Stimulated activated CD8-positive, alpha-beta memory T cell treated with anti-CD3 and anti-CD28 coated beads, Interleukin-2, amount 100 ng/mL, for 48 hours (primary cell): ENCODE results near the gene DET1.
"Not testable (repeated sequence)": the region's sequence is repeated elsewhere in the genome, so short reads cannot be mapped to it uniquely, and the experiment has no call there.

ENCODE experiments used
- DNase-seq, 2 donors: peaks; one replicate each; pipeline ENCODE4 v3.0.0-alpha.2; 2020; ENCODE audit warnings: low read depth in 2 of 2

The DET1 gene

DNA sequence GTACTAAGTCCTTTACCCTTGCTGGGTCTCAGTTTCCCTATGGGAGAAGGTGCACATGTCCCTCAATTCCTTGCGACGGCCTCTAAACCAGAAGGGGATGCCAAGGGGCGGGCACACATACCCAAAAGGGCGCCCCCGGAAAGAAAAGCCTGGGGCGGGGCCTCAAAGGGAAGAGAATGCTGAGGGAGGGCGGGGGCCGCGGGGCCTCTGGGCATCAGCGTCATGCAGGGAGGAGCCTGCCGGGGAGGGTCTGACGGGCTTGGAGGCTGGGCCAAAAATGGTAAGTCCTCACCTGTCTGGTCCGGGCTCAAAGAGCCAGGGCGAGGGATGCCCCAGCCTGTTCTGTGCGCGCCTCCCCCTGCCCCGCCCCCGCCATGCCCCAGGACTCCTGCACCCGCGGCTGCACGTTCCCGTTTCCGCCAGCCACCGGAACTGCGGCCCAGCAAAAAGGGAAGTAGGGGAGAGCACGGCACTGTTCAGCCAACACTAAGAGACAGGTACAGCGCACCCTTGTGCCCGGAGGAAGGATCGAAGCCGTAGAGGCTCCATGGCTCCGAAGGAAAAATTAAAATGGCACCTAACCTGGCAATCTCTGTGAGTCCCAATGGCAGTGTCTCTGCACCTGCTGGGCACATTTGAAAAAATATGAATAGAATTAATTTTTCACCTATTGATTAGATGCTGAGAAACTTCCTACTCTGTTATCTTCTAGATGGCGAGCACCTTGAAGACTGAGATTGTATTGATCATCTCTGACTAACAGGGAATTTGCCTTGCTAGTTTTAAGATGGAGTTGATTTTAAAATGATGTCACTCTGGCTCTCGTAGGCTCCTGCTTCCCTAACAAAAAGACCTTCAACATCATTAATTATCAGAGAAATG is at the start of gene DET1:
Gene DET1 (minus strand): TSS at position 434 of the 882 bp plus-strand sequence. CDS start 14,976 bp downstream, outside the sequence.
- DNase-seq = peak; percentile 90 to 92

DNA sequence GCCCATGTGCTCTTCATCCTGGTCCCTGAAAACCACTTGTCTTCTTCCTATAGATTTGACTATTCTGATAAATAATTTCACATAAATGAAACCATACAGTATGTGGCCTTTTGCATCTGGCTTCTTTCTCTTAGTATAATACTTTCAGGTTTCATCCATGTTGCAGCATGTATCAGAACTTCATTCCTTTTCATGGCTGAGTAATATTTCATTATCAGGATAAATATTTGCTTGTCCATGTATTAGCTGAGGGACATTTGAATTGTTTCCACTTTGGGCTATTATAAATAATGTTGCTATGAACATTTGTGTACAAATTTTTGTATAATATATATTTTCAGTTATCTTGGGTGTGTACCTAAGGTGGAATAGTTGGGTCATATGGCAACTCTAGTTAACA is 44.9 kb upstream of the DET1 start:
- no peak for DNase-seq

DNA sequence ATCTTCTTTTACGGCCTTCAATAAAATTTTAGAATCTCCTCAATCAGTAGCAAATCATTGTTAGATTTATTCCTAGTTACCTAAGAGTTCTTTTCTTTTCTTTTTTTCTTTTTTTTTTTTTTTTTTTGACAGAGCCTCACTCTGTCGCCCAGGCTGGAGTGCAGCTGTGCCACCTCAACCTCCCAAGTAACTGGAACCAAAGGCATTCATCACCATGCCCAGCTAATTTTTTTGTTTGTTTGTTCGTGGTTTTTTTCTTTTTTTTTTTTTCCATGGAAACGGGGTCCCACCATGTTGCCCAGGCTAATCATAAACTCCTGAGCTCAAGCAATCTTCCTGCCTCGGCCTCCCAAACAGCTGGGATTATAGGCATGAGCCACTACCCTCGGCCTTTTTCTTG is 44.3 kb upstream of the DET1 start:
- no peak for DNase-seq

DNA sequence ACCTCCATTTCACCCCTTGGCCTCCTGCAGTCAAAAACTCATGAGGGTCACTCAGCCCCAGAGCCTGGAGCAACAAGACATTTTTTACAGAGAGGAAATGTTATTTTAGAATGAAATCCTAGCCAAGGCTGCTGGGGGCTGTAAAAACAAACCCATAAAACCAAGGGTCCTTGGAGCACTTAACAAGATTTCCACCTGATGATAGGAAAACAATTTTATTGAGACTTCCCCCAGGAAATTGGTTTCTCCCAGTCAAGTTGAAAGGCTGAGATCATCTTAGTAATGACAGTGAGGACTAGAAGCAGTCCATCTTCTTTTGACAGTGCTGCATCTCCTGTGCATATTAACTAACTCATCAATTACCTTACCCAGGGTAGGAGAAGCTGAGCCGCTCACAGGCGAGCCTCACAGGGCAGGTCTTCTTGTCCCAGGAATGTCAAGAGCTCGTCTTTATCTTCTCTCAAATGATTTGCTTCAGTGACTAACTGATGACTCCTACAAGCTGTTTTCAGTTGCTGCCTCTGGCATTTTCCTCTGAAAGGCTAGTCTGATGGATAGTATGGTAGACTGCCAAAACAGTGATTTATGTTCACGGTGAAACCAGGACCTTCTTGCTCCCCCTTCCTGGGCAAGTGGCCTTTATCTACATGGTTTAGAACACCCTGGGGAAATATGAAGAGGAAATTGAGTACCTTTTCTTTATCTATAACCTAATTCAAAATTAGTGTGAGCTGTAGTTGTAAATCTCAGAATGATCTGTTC is 40.1 kb upstream of the DET1 start:
- DNase-seq = no peak

DNA sequence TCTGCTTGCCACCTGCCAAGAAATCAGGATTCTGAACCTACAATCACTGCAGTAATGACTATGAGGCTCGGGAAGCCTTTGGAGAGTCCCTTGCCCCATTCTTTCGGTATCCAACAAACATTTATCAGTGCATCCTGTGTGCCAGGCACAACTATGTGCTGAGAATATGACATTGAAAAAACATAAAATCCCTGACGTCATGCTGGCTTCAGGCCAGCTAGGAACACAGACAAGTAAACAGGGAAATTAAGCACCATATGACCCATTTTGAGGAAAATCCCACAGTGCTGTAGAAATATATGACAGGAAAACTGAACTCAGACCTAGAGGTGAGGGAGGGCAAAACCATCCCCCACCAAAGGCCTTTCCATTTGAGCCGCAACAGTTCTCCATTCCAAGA is 34.1 kb upstream of the DET1 start:
- no peak for DNase-seq

DNA sequence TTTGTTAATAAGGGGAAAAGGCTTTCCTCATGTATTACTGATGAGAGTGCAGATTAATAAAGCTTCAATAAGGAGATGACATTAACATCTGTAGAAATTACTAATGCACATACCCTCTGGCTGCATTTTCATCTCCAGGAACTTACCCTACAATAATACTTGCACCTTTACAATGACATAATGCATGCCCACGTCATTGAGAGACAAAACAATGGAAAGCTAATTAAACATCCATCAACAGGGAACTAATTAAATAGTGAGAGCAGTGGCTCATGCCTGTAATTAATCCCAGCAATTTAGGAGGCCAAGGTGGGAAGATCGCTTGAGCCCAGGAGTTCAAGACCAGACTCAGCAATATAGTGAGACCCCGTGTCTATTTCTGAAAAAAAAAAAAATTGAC is 32.8 kb upstream of the DET1 start:
- DNase-seq = no peak

DNA sequence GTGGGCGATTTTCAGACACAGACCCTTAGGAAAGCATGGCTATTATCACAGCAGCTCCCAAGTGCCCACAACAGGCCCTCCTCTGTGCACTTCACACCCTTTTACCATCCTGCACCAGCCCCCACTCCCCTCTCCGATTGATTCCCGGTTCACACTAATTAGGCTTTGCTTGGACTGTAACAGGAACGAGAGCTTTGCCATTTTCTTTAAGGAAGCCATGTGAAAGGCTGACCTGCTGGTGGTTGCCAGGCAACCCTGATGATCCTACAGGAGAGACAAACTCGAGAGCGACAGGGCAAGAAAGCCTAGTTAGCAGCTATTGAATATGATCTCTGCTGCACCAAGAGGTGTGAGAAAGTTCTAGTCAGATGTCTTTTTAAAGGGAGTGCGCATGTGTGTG is 28.2 kb upstream of the DET1 start:
- no peak for DNase-seq

DNA sequence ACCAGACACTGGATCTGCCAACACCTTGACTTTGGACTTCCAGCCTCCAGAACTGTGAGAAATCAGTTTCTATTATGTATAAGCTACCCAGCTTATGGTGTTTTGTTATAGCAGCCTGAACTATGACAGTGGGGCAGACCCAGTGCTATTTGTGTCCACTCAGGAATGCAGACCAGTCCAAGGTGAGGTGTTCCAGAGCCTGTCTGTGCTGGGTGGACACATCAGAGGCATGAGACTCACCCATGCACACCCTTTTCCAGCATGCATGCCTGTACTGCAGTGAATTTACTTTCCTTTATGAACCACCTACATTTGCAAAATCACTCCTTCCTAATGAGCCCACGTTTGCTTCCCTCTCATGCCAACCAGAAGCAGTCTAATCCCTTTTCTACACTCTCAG is 27.6 kb upstream of the DET1 start:
- no peak for DNase-seq

DNA sequence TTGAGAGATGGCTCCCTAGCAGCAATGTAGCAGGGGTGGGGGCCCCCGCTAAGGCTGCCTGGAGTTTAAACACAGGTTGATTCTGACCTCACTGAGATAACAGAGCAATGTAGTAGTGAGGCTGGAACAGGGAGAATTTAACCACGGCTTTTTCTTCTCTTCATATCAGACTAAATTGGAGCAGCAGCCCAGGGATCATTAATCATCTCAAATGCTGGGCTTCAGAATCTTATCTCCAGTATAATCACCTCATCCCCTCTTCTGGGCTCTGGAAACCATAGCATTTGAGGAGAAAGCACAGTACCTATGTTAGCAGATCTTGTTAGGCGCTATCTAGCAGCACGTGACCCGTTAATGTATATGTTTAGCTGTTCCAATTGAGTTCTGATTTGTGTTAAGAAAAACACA is 25.4 kb upstream of the DET1 start:
- no peak for DNase-seq

DNA sequence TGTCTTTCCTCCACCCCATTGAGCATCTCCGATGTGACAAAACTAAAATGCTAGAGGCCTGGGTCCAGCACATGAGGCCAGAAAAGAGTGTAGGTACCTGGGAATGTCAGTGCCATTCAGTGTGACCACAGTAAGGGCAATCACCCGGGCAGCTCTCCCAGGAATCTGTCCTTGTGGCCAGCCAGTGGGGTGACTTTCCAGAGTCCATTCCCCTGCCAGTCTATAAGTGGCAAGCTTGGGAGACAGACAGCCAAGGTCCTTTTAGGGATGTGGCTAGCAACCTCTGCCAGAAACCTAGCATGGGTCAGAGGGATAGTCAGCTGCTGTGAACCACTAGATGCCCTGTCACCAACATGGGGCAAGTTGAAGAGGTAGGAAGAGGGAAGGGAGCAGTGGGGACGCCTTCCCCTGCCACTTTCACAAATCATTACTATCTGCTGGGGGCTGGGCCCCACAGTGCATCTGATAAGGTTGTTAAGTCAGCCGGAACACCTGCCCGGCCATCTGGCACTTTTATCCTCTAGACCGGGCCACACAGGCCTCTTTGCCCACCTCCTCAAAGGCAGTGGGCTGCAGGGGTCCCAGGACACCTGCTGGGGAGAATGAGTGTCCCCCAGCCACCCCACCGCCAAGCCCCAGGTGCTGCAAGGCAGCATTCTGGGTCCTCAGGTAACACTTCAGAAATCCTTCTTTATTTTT is 24.8 kb upstream of the DET1 start:
- DNase-seq = no peak

DNA sequence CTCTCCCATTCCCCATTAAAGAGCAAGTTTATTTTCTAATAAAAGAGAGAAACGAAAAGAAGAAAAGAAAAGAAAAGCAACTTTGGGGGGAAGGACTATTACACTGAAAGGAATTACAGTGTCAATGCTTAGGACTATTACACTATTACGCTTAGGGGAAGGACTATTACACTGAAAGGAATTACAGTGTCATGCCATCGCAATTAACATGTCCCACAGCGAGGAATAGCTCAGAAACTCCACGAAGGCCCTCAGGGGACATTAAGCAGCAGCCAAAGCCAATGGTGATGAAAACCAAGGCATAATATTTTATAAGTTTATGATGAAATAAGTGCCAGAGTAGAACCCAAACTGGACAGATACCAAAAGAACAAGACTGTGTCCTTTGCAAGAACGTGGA is 22.1 kb upstream of the DET1 start:
- DNase-seq = no peak

DNA sequence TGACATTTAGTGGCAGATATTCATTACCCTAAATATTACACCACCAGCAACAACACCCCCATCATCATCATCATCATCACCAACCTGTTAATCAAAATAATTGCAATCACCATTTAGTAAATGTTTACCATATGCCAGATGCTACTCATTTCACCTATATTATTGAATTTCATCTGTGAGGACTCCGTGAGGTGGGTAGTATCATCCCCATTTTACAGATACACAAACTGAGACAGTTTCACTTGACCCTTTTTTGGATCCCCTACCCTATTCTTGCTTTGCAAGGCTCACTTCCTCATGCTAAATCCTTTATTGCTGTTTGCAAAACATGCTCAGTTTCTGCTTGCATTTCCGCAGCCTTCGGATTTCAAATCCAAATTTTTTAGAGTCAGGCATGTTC is 18.3 kb upstream of the DET1 start:
- DNase-seq = no peak

DNA sequence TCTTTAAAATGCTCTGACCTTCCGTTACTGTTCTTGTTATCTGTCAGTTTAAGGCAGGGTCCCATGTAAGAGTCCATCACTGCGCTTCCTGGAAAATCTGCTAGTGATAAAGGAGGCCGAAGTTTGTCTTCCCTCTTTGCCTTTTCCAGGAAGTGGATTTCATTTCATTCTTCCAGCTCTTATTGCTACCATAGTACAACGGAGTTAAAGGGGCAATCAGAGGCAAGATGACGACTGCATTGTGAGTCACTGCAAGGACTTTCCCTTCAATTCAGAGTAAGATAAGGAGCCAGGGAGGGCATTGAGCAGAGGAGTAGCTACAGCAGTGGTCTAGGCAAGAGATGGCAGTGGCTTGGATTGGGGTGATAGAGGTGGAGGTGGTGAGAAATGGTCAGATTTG is 17.2 kb upstream of the DET1 start:
- no peak for DNase-seq

DNA sequence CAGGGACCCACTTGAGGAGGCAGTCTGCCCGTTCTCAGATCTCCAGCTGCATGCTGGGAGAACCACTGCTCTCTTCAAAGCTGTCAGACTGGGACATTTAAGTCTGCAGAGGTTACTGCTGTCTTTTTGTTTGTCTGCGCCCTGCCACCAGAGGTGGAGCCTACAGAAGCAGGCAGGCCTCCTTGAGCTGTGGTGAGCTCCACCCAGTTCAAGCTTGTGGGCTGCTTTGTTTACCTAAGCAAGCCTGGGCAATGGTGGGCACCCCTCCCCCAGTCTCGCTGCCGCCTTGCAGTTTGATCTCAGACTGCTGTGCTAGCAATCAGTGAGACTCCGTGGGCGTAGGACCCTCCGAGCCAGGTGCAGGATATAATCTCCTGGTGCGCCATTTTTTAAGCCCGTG is 13.1 kb upstream of the DET1 start:
- not testable (repeated sequence) for DNase-seq

DNA sequence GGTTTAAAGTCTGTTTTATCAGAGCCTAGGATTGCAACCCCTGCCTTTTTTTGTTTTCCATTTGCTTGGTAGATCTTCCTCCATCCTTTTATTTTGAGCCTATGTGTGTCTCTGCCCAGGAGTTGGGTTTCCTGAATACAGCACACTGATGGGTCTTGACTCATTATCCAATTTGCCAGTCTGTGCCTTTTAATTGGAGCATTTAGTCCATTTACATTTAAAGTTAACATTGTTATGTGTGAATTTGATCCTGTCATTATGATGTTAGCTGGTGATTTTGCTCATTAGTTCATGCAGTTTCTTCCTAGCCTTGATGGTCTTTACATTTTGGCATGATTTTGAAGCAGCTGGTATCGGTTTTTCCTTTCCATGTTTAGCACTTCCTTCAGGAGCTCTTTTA is 11.5 kb upstream of the DET1 start:
- DNase-seq = not testable (repeated sequence)

DNA sequence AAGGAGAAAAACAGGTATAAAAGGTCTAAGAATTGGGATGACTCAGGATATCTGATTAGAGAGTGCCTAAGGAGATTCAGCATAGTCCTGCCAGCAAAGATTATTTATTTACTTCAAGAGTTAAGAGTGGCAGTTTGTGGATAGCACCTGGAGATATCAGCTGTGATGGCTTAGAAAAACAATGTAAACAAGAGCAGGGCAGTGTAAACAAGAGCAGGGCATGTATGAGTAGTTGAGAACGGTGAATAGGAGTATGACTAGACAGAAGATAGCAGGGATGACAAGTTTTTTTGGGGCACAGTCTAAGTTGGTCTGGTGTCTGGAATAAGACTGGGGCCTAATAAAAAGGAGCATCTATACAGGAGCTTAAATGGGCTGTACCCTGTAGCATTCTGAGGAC is 1.5 kb upstream of the DET1 start:
- not testable (repeated sequence) for DNase-seq

DNA sequence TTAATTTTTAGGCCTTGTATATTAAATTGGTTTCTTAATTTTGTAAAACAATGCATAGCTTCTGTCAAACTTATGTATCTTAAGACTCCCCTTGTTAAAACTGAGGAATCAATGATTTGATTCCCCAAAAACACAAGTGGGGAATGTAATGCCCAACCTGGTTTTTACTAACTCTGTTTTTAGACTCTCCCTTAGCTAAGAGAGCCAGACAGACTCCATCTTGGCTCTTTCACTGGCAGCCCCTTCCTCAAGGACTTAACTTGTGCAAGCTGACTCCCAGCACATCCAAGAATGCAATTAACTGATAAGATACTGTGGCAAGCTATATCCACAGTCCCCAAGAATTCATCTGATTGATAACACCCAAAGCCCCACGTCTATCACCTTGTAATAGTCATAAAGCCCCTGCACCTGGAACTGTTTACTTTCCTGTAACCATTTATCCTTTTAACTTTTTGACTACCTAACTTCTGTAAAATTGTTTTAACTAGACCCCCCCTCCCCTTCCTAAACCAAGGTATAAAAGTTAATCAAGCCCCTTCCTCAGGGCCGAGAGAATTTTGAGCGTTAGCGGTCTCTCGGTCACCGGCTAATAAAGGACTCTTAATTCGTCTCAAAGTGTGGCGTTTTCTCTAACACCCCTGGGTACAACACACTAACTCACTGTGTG is 768 bp downstream of the DET1 start:
- not testable (repeated sequence) for DNase-seq

DNA sequence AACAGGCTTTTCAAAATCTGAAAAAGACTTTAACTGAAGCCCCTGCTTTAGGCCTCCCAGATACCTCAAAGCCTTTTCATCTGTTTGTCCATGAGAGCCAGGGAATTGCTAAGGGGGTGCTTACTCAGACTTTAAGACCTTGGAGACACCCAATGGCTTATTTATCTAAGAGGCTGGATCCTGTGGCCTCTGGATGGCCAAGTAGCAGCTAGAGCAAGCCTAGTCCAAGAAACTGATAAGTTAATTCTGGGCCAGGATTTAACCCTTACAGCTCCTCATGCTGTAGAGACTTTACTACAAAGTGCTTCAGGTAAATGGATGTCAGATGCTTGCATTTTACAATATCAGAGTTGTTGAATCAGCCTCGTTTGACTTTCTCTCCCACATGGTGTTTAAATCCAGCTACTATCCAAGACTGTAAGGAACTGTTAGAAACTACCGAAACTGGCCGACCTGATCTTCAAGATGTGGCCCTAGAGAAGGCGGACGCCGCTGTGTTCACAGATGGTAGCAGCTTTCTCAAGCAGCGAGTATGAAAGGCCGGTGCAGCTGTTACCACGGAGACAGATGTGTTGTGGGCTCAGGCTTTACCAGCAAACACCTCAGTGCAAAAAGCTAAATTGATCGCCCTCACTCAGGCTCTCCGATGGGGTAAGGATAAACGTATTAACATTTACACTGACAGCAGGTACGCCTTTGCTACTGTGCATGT is 3.3 kb downstream of the DET1 start:
- DNase-seq = no peak

DNA sequence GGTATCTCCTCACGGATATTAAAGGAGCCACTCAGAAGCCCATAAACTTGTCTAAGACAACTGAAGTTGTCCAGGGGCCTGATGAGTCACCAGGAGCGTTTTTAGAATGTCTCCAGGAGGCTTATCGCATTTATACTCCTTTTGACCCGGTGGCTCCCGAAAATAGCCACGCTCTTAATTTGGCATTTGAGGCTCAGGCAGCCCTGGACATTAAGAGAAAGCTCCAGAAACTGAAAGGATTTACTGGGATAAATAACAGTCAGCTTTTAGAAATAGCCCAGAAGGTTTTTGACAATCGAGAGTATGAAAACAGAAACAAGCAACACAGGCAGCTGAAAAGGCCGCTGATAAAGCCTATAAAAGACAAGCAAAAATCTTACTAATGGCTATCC is 4.1 kb downstream of the DET1 start:
- no peak for DNase-seq

DNA sequence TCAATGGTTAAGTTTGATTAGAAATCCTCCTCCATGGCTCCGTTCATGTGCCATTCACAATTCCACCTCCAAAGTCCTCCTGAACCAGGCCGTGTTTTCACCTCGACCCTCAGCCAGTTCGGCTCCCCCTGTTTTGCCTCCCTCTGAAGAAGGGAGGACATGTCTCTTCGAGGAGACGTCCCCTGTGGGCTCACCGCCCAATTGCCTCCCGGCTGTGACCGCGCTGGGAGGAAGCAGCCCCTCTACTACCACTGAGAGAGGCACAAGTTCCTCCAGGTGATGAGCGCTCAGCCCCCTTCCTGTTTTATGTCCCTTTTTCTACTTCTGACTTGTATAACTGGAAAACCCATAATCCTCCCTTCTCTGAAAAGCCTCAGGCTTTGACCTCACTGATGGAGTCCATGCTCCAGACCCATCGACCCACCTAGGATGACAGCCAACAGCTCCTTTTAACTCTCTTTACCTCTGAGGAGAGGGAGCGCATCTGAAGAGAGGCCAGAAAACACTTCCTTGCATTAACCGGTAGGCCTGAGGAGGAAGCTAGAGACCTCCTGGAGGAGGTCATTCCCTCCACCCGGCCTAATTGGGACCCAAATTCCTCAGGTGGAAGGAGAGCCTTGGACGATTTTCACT is 4.7 kb downstream of the DET1 start:
- no peak for DNase-seq

DNA sequence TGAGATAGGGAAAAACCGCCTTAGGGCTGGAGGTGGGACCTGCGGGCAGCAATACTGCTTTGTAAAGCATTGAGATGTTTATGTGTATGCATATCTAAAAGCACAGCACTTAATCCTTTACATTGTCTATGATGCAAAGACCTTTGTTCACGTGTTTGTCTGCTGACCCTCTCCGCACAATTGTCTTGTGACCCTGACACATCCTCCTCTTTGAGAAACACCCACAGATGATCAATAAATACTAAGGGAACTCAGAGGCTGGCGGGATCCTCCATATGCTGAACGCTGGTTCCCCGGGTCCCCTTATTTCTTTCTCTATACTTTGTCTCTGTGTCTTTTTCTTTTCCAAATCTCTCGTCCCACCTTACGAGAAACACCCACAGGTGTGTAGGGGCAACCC is 5.4 kb downstream of the DET1 start:
- DNase-seq = not testable (repeated sequence)
